MM.1S (cell line): ENCODE measurements around the gene SLC5A5.

Experiments
- CTCF ChIP-seq: fragments of 300-600 bp; sonication (generic); IDR thresholded peaks from 2 replicates; pipeline ENCODE4 v1.5.1; 2016; ENCODE audit warnings: antibody characterized with exemption, low read length, mixed read lengths
- EZH2 ChIP-seq: fragments of 300-600 bp; sonication (generic); optimal IDR thresholded peaks from 2 replicates; pipeline ENCODE3; 2017; ENCODE audit warnings: low read depth, mild to moderate bottlenecking, antibody characterized with exemption, low read length, mixed read lengths
- EZH2phosphoT487 ChIP-seq: fragments of 300-600 bp; sonication (generic); IDR thresholded peaks from 2 replicates; pipeline ENCODE4 v1.6.1; 2018; ENCODE audit warnings: antibody characterized with exemption, low read length

DNA sequence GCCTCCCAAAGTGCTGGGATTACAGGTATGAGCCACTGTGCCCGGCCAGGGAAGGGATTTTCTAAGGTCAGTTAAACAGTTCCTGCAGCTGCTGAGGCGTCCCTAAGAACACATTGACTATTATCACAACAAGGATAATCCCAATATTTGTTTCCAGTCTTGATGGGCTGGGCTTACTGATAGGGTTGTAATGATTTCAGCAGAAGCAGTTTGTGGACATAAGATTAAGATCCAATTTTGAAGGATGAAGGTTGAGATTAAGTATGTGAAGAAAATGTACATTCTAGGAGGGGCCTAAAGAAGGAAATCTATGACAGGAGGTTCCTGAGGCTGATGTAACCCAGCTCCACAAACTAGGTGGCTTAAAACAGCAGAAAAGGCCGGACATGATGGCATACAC lies 50.4 kb downstream of the SLC5A5 start:
- no peak for TF ChIP-seq CTCF
- no peak for TF ChIP-seq EZH2
- TF ChIP-seq EZH2phosphoT487 = no peak
